Tibial nerve (tissue), 4 donors: ENCODE data around the gene C11orf97. TPM values are rescaled to one million over a fixed set of nuclear protein-coding genes. Genes with fewer than 3 reads are reported as not detected.

Experiments used
- DNase-seq, 2 donors: peaks; one replicate each; pipeline ENCODE4 v3.0.0-alpha.2; 2019; ENCODE audit warnings: low spot score in 2 of 2
- H3K27ac ChIP-seq, 4 donors: fragments of 200-600 bp; sonication (generic) in 3 of 4; one replicate each; pipeline ENCODE4 v1.5.1; 2017 to 2019; ENCODE audit warnings: mild to moderate bottlenecking in 1 of 4
- H3K27me3 ChIP-seq, 2 donors: fragments of 200-600 bp; sonication (generic) in 1 of 2; one replicate each; pipeline versions ENCODE4 v1.5.1 to v1.6.0; 2017 to 2019
- H3K36me3 ChIP-seq, 3 donors: fragments of 200-600 bp; sonication (generic); one replicate each; pipeline ENCODE4 v1.5.1; 2018 to 2019
- H3K4me1 ChIP-seq, 4 donors: fragments of 200-600 bp; sonication (generic) in 3 of 4; one replicate each; pipeline ENCODE4 v1.5.1; 2017 to 2019
- H3K4me3 ChIP-seq, 4 donors: fragments of 200-600 bp; sonication (generic) in 3 of 4; one replicate each; pipeline ENCODE4 v1.5.1; 2017 to 2019; ENCODE audit warnings: mild to moderate bottlenecking in 1 of 4, moderate library complexity in 1 of 4
- H3K9me3 ChIP-seq, 4 donors: fragments of 200-600 bp; sonication (generic) in 3 of 4; one replicate each; pipeline ENCODE4 v1.5.1; 2017 to 2019
- CTCF ChIP-seq, 5 experiments: fragments of 200-600 bp in 3 of 5; fragments of 450-650 bp in 2 of 5; sonication (generic) in 3 of 5; IDR thresholded peaks; one replicate each; pipeline ENCODE4 v1.5.1; 2016 to 2019; ENCODE audit warnings: antibody characterized with exemption in 5 of 5, mild to moderate bottlenecking in 3 of 5, moderate library complexity in 2 of 5
- EP300 ChIP-seq, 2 donors: sonication (generic); formaldehyde crosslinking; IDR thresholded peaks; one replicate each; pipeline ENCODE4 v1.6.1; 2017; ENCODE audit warnings: antibody characterized with exemption in 2 of 2, mild to moderate bottlenecking in 1 of 2
- POLR2A ChIP-seq, 2 donors: fragments of 450-650 bp; IDR thresholded peaks; one replicate each; pipeline ENCODE4 v1.6.1; 2017; ENCODE audit warnings: antibody characterized with exemption in 2 of 2, mild to moderate bottlenecking in 2 of 2, moderate library complexity in 2 of 2
- WGBS, 2 donors: methylation state at CpG; one replicate each; pipeline ENCODE4 v1.1.5; 2018; 5-methylcytosine and 5-hydroxymethylcytosine counted together
- total RNA-seq, 4 donors: library from RNA; depleted of rRNA; stranded (reverse); fragments of >200 nt; gene quantifications; one replicate each; pipeline ENCODE4 v1.1.0, GENCODE V29; 2016

Gene C11orf97
- total RNA-seq, 4 donors from 2014 or later, result not detected

- Histone ChIP-seq H3K27me3 (no peaks in the 10 kb centered on the region), H3K4me1 (peaks cover 0 to 41% (median 5%) of the 10 kb centered on the region in 4 donors), H3K27ac (no peak overlapping the region), H3K36me3 (no peaks in the 10 kb centered on the region), H3K9me3 (no peaks in the 10 kb centered on the region), H3K4me3 (no peak overlapping the region)
- DNase-seq, result no peak
- 90 to 97% methylated on average over 1 of the region's 1 CpG for WGBS, 2 donors
- TF ChIP-seq EP300 (IDR thresholded peaks at IDR 0.05), result no peak
- no peak for TF ChIP-seq POLR2A (IDR thresholded peaks at IDR 0.05)
- no peak for TF ChIP-seq CTCF (IDR thresholded peaks at IDR 0.05)
These were observed 46.2 kb downstream of the C11orf97 start for GRCh38 chr11:94558468-94558867.

GRCh38 chr11:94558932-94559331 is 46.7 kb downstream of the C11orf97 start:
- peaks cover 0 to 44% (median 5%) of the 10 kb centered on the region in 4 donors for H3K4me1 ChIP-seq
- DNase-seq, result no peak
- WGBS, 2 donors, result 97 to 99% methylated on average over 4 of the region's 4 CpGs
- TF ChIP-seq EP300 (IDR thresholded peaks at IDR 0.05) (no peak), CTCF (IDR thresholded peaks at IDR 0.05) (no peak), POLR2A (IDR thresholded peaks at IDR 0.05) (no peak)
- H3K9me3 ChIP-seq, result no peaks in the 10 kb centered on the region
- H3K27ac ChIP-seq, result no peak overlapping the region
- no peaks in the 10 kb centered on the region for H3K36me3 ChIP-seq
- H3K4me3 ChIP-seq, result no peak overlapping the region
- H3K27me3 ChIP-seq, result no peaks in the 10 kb centered on the region

- no peaks in the 10 kb centered on the region for H3K9me3 ChIP-seq
- 50 to 56% methylated on average over 2 of the region's 2 CpGs for WGBS, 2 donors
- H3K27ac ChIP-seq, result peak overlapping the region in 1 of 4 donors; percentile 14
- peaks cover 0 to 44% (median 5%) of the 10 kb centered on the region in 4 donors for H3K4me1 ChIP-seq
- no peaks in the 10 kb centered on the region for H3K36me3 ChIP-seq
- TF ChIP-seq EP300 (IDR thresholded peaks at IDR 0.05) (no peak), POLR2A (IDR thresholded peaks at IDR 0.05) (no peak), CTCF (IDR thresholded peaks at IDR 0.05) (no peak)
- no peak overlapping the region for H3K4me3 ChIP-seq
- no peaks in the 10 kb centered on the region for H3K27me3 ChIP-seq
- no peak for DNase-seq
These were observed 47.1 kb downstream of the C11orf97 start for GRCh38 chr11:94559361-94559760.

DNA sequence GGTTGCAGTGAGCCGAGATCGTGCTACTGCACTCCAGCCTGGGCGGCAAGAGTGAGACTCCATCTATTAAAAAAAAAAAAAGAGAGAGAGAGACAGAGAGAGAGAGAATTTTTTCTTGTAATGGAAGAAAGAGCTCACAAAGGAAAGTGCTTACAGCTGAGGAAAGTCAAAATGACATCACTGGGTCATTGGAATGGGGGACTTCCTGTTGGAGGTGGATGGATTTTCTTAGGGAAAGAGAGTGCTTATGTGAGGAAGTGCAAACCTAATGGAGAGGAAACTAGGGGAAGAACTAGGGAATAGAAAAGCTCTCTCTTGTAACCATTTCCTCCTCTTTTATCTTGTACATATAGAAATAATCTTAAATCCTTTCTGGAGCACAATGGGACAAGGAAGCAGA is 48.6 kb downstream of the C11orf97 start:
- Histone ChIP-seq H3K27ac (no peak overlapping the region), H3K36me3 (no peaks in the 10 kb centered on the region), H3K4me1 (peaks cover 0 to 44% (median 5%) of the 10 kb centered on the region in 4 donors), H3K27me3 (no peaks in the 10 kb centered on the region), H3K9me3 (no peaks in the 10 kb centered on the region), H3K4me3 (no peak overlapping the region)
- no peak for TF ChIP-seq CTCF (IDR thresholded peaks at IDR 0.05)
- TF ChIP-seq POLR2A (IDR thresholded peaks at IDR 0.05), result no peak
- no peak for TF ChIP-seq EP300 (IDR thresholded peaks at IDR 0.05)
- no peak for DNase-seq
- WGBS, 2 donors, result 96 to 100% methylated on average over 3 of the region's 3 CpGs

DNA sequence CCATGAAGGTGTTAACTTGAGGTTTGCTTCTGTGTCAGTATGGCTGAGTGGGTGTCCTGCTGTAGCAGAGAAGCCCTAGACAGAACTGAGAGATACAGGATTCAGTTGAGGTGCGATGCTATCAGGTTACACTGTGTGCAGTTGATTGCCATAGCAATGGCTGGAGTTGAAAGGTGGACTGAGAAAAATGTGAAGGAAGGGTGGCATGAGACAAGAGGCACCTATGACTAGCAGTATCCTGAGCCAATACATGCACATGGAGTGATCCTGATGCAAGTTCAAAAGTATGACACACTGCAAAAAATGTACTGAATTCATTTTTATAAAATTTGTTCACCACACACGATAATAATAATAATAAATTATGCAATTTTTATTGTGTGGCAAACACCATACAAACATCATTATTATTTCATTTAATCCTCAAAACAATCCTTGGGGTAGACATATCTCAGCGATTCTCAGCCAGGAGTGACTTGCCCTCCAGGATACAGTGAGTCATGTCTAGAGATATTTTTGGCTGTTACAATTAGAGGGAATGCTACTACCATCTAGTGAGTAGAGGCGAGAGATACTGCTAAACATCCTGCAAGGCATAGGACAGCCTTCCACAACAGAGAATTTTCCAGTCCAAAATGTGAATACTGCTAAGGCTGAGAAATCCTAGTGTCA is 51.1 kb downstream of the C11orf97 start:
- Histone ChIP-seq H3K4me1 (peaks cover 0 to 28% (median 2%) of the 10 kb centered on the region in 4 donors), H3K9me3 (no peaks in the 10 kb centered on the region), H3K27ac (no peak overlapping the region), H3K36me3 (no peaks in the 10 kb centered on the region), H3K27me3 (no peaks in the 10 kb centered on the region), H3K4me3 (no peak overlapping the region)
- no peak for DNase-seq
- no peak for TF ChIP-seq POLR2A (IDR thresholded peaks at IDR 0.05)
- TF ChIP-seq EP300 (IDR thresholded peaks at IDR 0.05), result no peak
- no peak for TF ChIP-seq CTCF (IDR thresholded peaks at IDR 0.05)
- WGBS, 2 donors, result 62 to 71% methylated on average over 4 of the region's 4 CpGs
